GM21619 (cell line): ENCODE measurements around the gene PXN.
"Not testable (repeated sequence)": the region's sequence is repeated elsewhere in the genome, so short reads cannot be mapped to it uniquely, and the experiment has no call there.

Source experiments
- ATAC-seq: cut with Tn5 transposase; IDR thresholded peaks from one replicate; pipeline ENCODE4 v1.9.1; 2021; ENCODE audit not compliant: unreplicated experiment

The PXN gene

GRCh38 chr12:120262852-120263747, 2.4 kb downstream of the PXN start:
- ATAC-seq: no peak

GRCh38 chr12:120261951-120262851, 3.3 kb downstream of the PXN start:
- ATAC-seq: no peak

- no peak for ATAC-seq
Observed at GRCh38 chr12:120260607-120261006, 4.9 kb downstream of the PXN start.

- ATAC-seq: no peak
Observed at GRCh38 chr12:120259418-120260202, 5.9 kb downstream of the PXN start.

- ATAC-seq: no peak
Observed at GRCh38 chr12:120258323-120258896, 7.1 kb downstream of the PXN start.

- no peak for ATAC-seq
Observed at GRCh38 chr12:120257041-120257821, 8.3 kb downstream of the PXN start.

GRCh38 chr12:120254809-120255208, 10.7 kb downstream of the PXN start:
- no peak for ATAC-seq

GRCh38 chr12:120253313-120253712, 12.2 kb downstream of the PXN start:
- ATAC-seq: not testable (repeated sequence)

- peak; percentile 46 for ATAC-seq
Observed at GRCh38 chr12:120252071-120252906, 13.2 kb downstream of the PXN start.

- ATAC-seq: not testable (repeated sequence)
Observed at GRCh38 chr12:120251364-120252070, 14.0 kb downstream of the PXN start.

GRCh38 chr12:120249875-120250795, 15.4 kb downstream of the PXN start:
- no peak for ATAC-seq

- no peak for ATAC-seq
Observed at GRCh38 chr12:120249266-120249874, 16.2 kb downstream of the PXN start.

GRCh38 chr12:120247621-120248030, 17.9 kb downstream of the PXN start:
- no peak for ATAC-seq

GRCh38 chr12:120247183-120247582, 18.3 kb downstream of the PXN start:
- ATAC-seq: no peak

GRCh38 chr12:120246705-120247104, 18.8 kb downstream of the PXN start:
- not testable (repeated sequence) for ATAC-seq

GRCh38 chr12:120242971-120243699, 22.4 kb downstream of the PXN start:
- no peak for ATAC-seq
